Measurements from ENCODE around the gene ZNF425.

DNA sequence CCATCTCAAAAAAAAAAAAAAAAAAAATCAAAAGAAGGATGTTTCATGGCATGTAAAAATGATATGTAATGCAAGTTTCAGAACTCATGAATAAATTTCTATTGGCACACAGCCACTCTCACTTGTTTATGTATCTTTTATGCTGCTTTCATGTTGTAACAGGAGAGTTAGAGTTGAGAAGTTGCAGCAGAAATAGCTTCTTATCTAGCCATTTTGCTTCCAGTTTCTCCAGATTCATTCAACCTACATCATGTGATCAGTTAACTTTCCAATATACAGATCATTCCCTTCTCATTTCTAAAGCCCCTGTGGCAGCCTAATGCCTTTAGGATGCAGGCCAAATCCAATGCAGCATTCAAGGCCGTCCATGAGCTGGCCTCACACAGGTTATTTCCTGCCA lies 66.0 kb downstream of the ZNF425 start:
- TF ChIP-seq EZH2 (IDR thresholded peaks at IDR 0.05; ENCODE audit: low read depth), result no peak
- TF ChIP-seq, protein P1, sequence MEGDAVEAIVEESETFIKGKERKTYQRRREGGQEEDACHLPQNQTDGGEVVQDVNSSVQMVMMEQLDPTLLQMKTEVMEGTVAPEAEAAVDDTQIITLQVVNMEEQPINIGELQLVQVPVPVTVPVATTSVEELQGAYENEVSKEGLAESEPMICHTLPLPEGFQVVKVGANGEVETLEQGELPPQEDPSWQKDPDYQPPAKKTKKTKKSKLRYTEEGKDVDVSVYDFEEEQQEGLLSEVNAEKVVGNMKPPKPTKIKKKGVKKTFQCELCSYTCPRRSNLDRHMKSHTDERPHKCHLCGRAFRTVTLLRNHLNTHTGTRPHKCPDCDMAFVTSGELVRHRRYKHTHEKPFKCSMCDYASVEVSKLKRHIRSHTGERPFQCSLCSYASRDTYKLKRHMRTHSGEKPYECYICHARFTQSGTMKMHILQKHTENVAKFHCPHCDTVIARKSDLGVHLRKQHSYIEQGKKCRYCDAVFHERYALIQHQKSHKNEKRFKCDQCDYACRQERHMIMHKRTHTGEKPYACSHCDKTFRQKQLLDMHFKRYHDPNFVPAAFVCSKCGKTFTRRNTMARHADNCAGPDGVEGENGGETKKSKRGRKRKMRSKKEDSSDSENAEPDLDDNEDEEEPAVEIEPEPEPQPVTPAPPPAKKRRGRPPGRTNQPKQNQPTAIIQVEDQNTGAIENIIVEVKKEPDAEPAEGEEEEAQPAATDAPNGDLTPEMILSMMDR (conservative IDR thresholded peaks at IDR 0.05), result no peak
